H1 (cell line): ENCODE results near the gene CEP126. TPM values are rescaled to one million over a fixed set of nuclear protein-coding genes. Genes with fewer than 3 reads are reported as not detected.

Experiments
- CTCF ChIA-PET: fragments of 300-600 bp; sonication (Branson Sonifier 250); formaldehyde crosslinking; loops from one replicate; lab custom pipeline; 2021; ENCODE audit not compliant: partially characterized antibody; lab: Charles Lee
- POLR2A ChIA-PET: fragments of 300-600 bp; sonication (Branson Sonifier 250); formaldehyde crosslinking; loops from one replicate; lab custom pipeline; 2021; ENCODE audit warnings: inconsistent platforms; ENCODE audit not compliant: partially characterized antibody; lab: Charles Lee
- DNase-seq, 2 experiments: peaks; one replicate each; pipeline versions ENCODE4 v3.0.0 to v3.0.0-alpha.2; 2010 to 2022; ENCODE audit warnings: low spot score in 2 of 2, low read depth in 1 of 2, mixed read lengths in 1 of 2
- FAIRE-seq: peaks from 2 replicates; lab custom pipeline; 2011; peaks lifted over from hg19 to GRCh38; lab: Jason Lieb, UNC
- H2AFZ ChIP-seq: 2 replicates; pipeline ENCODE4 v1.8.1; 2012; ENCODE audit warnings: low read length, inconsistent platforms
- H2AK5ac ChIP-seq: 2 replicates; pipeline ENCODE4 v1.6.1; 2013; ENCODE audit warnings: low read depth, low read length
- H2BK120ac ChIP-seq: replicated peaks from 2 replicates; pipeline ENCODE3; 2013; ENCODE audit warnings: low read depth, low read length, inconsistent platforms
- H2BK12ac ChIP-seq: 2 replicates; pipeline ENCODE4 v1.6.1; 2013; ENCODE audit warnings: low read depth, low read length
- H2BK15ac ChIP-seq: 2 replicates; pipeline ENCODE4 v1.6.1; 2013; ENCODE audit warnings: low read length
- H2BK20ac ChIP-seq: 2 replicates; pipeline ENCODE4 v1.6.1; 2013; ENCODE audit warnings: low read length
- H2BK5ac ChIP-seq: 2 replicates; pipeline ENCODE4 v1.6.1; 2013; ENCODE audit warnings: low read depth, low read length
- H3K14ac ChIP-seq: 2 replicates; pipeline ENCODE4 v1.6.1; 2013; ENCODE audit warnings: inconsistent platforms; ENCODE audit not compliant: insufficient read length
- H3K18ac ChIP-seq: 2 replicates; pipeline ENCODE4 v1.6.1; 2013; ENCODE audit warnings: low read length; ENCODE audit errors: extremely low read depth
- H3K23ac ChIP-seq: 2 replicates; pipeline ENCODE4 v1.6.1; 2013; ENCODE audit warnings: inconsistent platforms; ENCODE audit not compliant: insufficient read length
- H3K23me2 ChIP-seq: 2 replicates; pipeline ENCODE4 v1.6.1; 2013; ENCODE audit warnings: low read depth, low read length
- H3K27ac ChIP-seq: 2 replicates; pipeline ENCODE4 v1.6.1; 2011; ENCODE audit warnings: low read depth, low read length, inconsistent platforms
- H3K27me3 ChIP-seq, 4 experiments: replicated peaks in 1 of 4; 1 replicate in 1 of 4; 2 replicates in 3 of 4; pipeline versions ENCODE4 v1.6.1 to v1.8.1; 2011 to 2013; ENCODE audit warnings: low read length in 3 of 4, mild to moderate bottlenecking in 3 of 4, inconsistent platforms in 2 of 4, mixed read lengths in 2 of 4, moderate library complexity in 1 of 4; ENCODE audit not compliant: control insufficient read depth in 3 of 4, insufficient read depth in 3 of 4; ENCODE audit errors: extremely low read depth in 1 of 4
- H3K36me3 ChIP-seq, 4 experiments: 2 replicates each; pipeline versions ENCODE4 v1.6.1 to v1.8.1; 2011 to 2013; ENCODE audit warnings: mild to moderate bottlenecking in 4 of 4, low read length in 3 of 4, moderate library complexity in 2 of 4, control low read depth in 1 of 4, inconsistent platforms in 1 of 4; ENCODE audit not compliant: insufficient read depth in 4 of 4, control insufficient read depth in 2 of 4
- H3K4ac ChIP-seq: replicated peaks from 2 replicates; pipeline ENCODE3; 2013; ENCODE audit warnings: low read length, low read depth, mixed read lengths, inconsistent platforms; ENCODE audit not compliant: insufficient read length
- H3K4me1 ChIP-seq, 4 experiments: replicated peaks in 1 of 4; 1 replicate in 1 of 4; 2 replicates in 3 of 4; pipeline versions ENCODE4 v1.6.1 to v1.8.1; 2011 to 2013; ENCODE audit warnings: low read length in 3 of 4, inconsistent platforms in 2 of 4, mixed read lengths in 1 of 4; ENCODE audit not compliant: insufficient read depth in 4 of 4, control insufficient read depth in 3 of 4
- H3K4me2 ChIP-seq, 2 experiments: 2 replicates each; pipeline versions ENCODE4 v1.6.1 to v1.8.1; 2011 to 2013; ENCODE audit warnings: low read depth in 2 of 2, low read length in 2 of 2, control low read depth in 1 of 2, inconsistent platforms in 1 of 2, mild to moderate bottlenecking in 1 of 2; ENCODE audit not compliant: insufficient read depth in 1 of 2
- H3K4me3 ChIP-seq, 4 experiments: fragments of 200-600, 300-600 bp in 1 of 4; sonication (generic), shearing (Covaris generic), sonication (Bioruptor Twin) in 1 of 4; 2 replicates each; pipeline versions ENCODE4 v1.5.1 to v1.8.1; 2011 to 2016; ENCODE audit warnings: low read length in 4 of 4, low read depth in 3 of 4, control low read depth in 2 of 4, inconsistent platforms in 2 of 4, mild to moderate bottlenecking in 2 of 4, mixed read lengths in 1 of 4, moderate library complexity in 1 of 4; ENCODE audit not compliant: insufficient read depth in 2 of 4; ENCODE audit errors: extremely low read depth in 1 of 4
- H3K56ac ChIP-seq: replicated peaks from 2 replicates; pipeline ENCODE3; 2013; ENCODE audit warnings: low read depth, mild to moderate bottlenecking, mixed read lengths, low read length, inconsistent platforms; ENCODE audit not compliant: insufficient read length
- H3K79me1 ChIP-seq: 2 replicates; pipeline ENCODE4 v1.6.1; 2013; ENCODE audit warnings: low read depth, low read length, control low read depth
- H3K79me2 ChIP-seq, 2 experiments: 2 replicates each; pipeline versions ENCODE4 v1.6.1 to v1.8.1; 2012 to 2013; ENCODE audit warnings: low read length in 2 of 2, mild to moderate bottlenecking in 2 of 2, inconsistent platforms in 1 of 2; ENCODE audit not compliant: insufficient read depth in 2 of 2, control insufficient read depth in 1 of 2
- H3K9ac ChIP-seq, 4 experiments: replicated peaks in 1 of 4; 1 replicate in 1 of 4; 2 replicates in 3 of 4; pipeline versions ENCODE4 v1.6.1 to v1.8.1; 2011 to 2013; ENCODE audit warnings: low read depth in 3 of 4, low read length in 3 of 4, control low read depth in 2 of 4, mild to moderate bottlenecking in 2 of 4, moderate library complexity in 2 of 4, inconsistent platforms in 1 of 4; ENCODE audit errors: extremely low read depth in 1 of 4
- H3K9me3 ChIP-seq, 2 experiments: 2 replicates each; pipeline versions ENCODE4 v1.6.1 to v1.8.1; 2012 to 2013; ENCODE audit warnings: mild to moderate bottlenecking in 2 of 2, moderate library complexity in 2 of 2, control low read depth in 1 of 2, inconsistent platforms in 1 of 2, low read depth in 1 of 2, low read length in 1 of 2, mixed read lengths in 1 of 2; ENCODE audit not compliant: insufficient read depth in 2 of 2
- H4K20me1 ChIP-seq, 2 experiments: replicated peaks in 1 of 2; 2 replicates each; pipeline versions ENCODE3 to v1.8.1; 2011 to 2013; ENCODE audit warnings: inconsistent platforms in 2 of 2, low read length in 2 of 2, mild to moderate bottlenecking in 1 of 2; ENCODE audit not compliant: insufficient read depth in 2 of 2, control insufficient read depth in 1 of 2
- H4K5ac ChIP-seq: 2 replicates; pipeline ENCODE4 v1.6.1; 2013; ENCODE audit warnings: low read length, low read depth, mixed read lengths, inconsistent platforms; ENCODE audit not compliant: insufficient read length
- H4K8ac ChIP-seq: 2 replicates; pipeline ENCODE4 v1.8.0; 2013; ENCODE audit warnings: mild to moderate bottlenecking, moderate library complexity, low read length, inconsistent platforms; ENCODE audit not compliant: insufficient read depth; ENCODE audit errors: extremely low read depth
- H4K91ac ChIP-seq: replicated peaks from 2 replicates; pipeline ENCODE3; 2013; ENCODE audit warnings: low read length, mixed read lengths, inconsistent platforms; ENCODE audit not compliant: insufficient read length
- BCL11A ChIP-seq, 2 experiments: IDR thresholded peaks; one replicate each; pipeline ENCODE4 v1.6.1; 2011; ENCODE audit warnings: low read depth in 2 of 2, low read length in 2 of 2, mild to moderate bottlenecking in 2 of 2
- CHD1 ChIP-seq: IDR thresholded peaks from 2 replicates; pipeline ENCODE4 v1.6.1; 2012; ENCODE audit warnings: low read depth, low read length, improper control_type of control experiment
- SIN3A ChIP-seq, 2 experiments: IDR thresholded peaks in 1 of 2; conservative IDR thresholded peaks in 1 of 2; 2 replicates each; pipeline ENCODE4 v1.6.1; 2011 to 2012; ENCODE audit warnings: low read length in 2 of 2, improper control_type of control experiment in 1 of 2, low read depth in 1 of 2, mild to moderate bottlenecking in 1 of 2
- WGBS, 2 experiments: shearing (Covaris generic) in 1 of 2; methylation state at CpG; one replicate each; pipeline versions ENCODE4 v1.1.6 to v1.1.7; 2013 to 2015; ENCODE audit warnings: low lambda C conversion rate in 2 of 2, mixed read lengths in 2 of 2, inconsistent platforms in 1 of 2, low coverage in 1 of 2, missing lambda C conversion rate in 1 of 2; ENCODE audit not compliant: insufficient replicate concordance in 2 of 2, insufficient coverage in 1 of 2, insufficient read length in 1 of 2; ENCODE audit errors: extremely low coverage in 1 of 2, missing lambda C conversion rate in 1 of 2; 5-methylcytosine and 5-hydroxymethylcytosine counted together
- polyA plus RNA-seq, 7 experiments: library from polyadenylated mRNA; depleted of rRNA in 3 of 7; stranded (reverse) in 5 of 7; unstranded in 2 of 7; fragments of >200 nt in 5 of 7; fragments of 200-250 nt in 2 of 7; gene quantifications; 1 replicate in 5 of 7; 2 replicates in 1 of 7; 4 replicates in 1 of 7; pipeline versions ENCODE4 v1.2.1 to v1.2.3, GENCODE V29; 2011 to 2013; ENCODE audit warnings: missing spikeins in 2 of 7, mixed read lengths in 2 of 7
- total RNA-seq: library from RNA; stranded (reverse); fragmentation: NEBNext Ultra II Directional; extraction: Animal tissue kit (Norgen Biotek cat#: 25700); gene quantifications from 2 replicates; pipeline ENCODE4 v1.2.1, GENCODE V29; 2021

The CEP126 gene
- total and polyA plus RNA-seq, 2 of the 8 experiments (the other 6 are each of a cell fraction or from before 2014, with no cell fraction given) = 0.76 to 1.9 TPM

DNA sequence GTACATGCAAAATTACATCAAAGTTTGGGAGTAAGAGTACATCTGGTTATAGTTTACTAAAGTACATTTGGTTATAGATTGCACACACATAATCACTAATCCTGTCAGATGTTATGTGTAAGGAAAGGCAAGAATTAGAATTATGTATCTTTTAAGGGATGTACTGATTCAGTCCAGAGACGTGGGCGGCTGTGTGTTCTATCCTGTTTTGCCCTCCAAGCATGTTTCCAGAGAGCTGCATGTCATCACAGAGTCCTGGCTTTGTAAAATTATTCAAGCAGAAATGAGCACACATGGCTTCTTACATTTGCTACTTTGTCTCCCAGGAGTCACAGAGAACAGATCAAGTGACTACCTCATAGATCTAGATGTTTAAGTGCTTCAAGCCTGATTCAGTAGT lies 33.2 kb upstream of the CEP126 start:
- H3K4ac ChIP-seq = no peak overlapping the region
- no peak overlapping the region for H2BK12ac ChIP-seq
- H3K4me3 ChIP-seq = no peak overlapping the region
- no peak overlapping the region for H4K5ac ChIP-seq
- ChIA-PET CTCF (interaction anchor here (0.7 to 2.3 kb wide), 4 partner anchors 17 to 444 kb away, joined by 3 to 9 read pairs (median 3); no protein-coding TSS in a partner anchor), POLR2A (no interaction called here)
- H2BK5ac ChIP-seq = no peak overlapping the region
- no peaks in the 10 kb centered on the region for H4K20me1 ChIP-seq
- no peaks in the 10 kb centered on the region for H3K36me3 ChIP-seq
- no peak overlapping the region for H3K56ac ChIP-seq
- no peak overlapping the region for H3K4me2 ChIP-seq
- no peak overlapping the region for H2AK5ac ChIP-seq
- WGBS, 2 experiments = 76% methylated on average over 2 of the region's 2 CpGs; no CpG with 5 or more reads in 1 of the 2 experiments
- no peak for DNase-seq
- no peak overlapping the region for H3K14ac ChIP-seq
- no peak for TF ChIP-seq SIN3A (conservative IDR thresholded peaks at IDR 0.05 in 1 of 2, IDR thresholded peaks at IDR 0.05 in 1 of 2; ENCODE audit: low read depth in 1 of 2, low read length in 2 of 2)
- TF ChIP-seq CHD1 = no peak
- TF ChIP-seq BCL11A (IDR thresholded peaks at IDR 0.05; ENCODE audit: low read depth in 2 of 2, low read length in 2 of 2) = no peak
- TF ChIP-seq, all 59 proteins: peak for 0
- no peak overlapping the region for H4K8ac ChIP-seq
- no peaks in the 10 kb centered on the region for H3K79me2 ChIP-seq
- H2BK15ac ChIP-seq = no peak overlapping the region
- no peaks in the 10 kb centered on the region for H3K4me1 ChIP-seq
- H3K23me2 ChIP-seq = no peaks in the 10 kb centered on the region
- no peaks in the 10 kb centered on the region for H3K27me3 ChIP-seq
- no peak overlapping the region for H3K23ac ChIP-seq
- H3K18ac ChIP-seq = no peak overlapping the region
- H3K9ac ChIP-seq = no peak overlapping the region
- no peak overlapping the region for H2BK20ac ChIP-seq
- no peaks in the 10 kb centered on the region for H3K79me1 ChIP-seq
- no peaks in the 10 kb centered on the region for H3K9me3 ChIP-seq
- no peak overlapping the region for H4K91ac ChIP-seq
- no peak overlapping the region for H3K27ac ChIP-seq
- H2BK120ac ChIP-seq = no peak overlapping the region
- no peak overlapping the region for H2AFZ ChIP-seq
- no peak for FAIRE-seq
